T1000 (cell line): ENCODE results near the gene SLC37A3.
"Not testable (repeated sequence)": the region's sequence is repeated elsewhere in the genome, so short reads cannot be mapped to it uniquely, and the experiment has no call there.

Experiments used
- DNase-seq: peaks from one replicate; lab custom pipeline; 2025; ENCODE audit warnings: mixed read lengths; lab: John Stamatoyannopoulos, UW

The SLC37A3 gene

DNA sequence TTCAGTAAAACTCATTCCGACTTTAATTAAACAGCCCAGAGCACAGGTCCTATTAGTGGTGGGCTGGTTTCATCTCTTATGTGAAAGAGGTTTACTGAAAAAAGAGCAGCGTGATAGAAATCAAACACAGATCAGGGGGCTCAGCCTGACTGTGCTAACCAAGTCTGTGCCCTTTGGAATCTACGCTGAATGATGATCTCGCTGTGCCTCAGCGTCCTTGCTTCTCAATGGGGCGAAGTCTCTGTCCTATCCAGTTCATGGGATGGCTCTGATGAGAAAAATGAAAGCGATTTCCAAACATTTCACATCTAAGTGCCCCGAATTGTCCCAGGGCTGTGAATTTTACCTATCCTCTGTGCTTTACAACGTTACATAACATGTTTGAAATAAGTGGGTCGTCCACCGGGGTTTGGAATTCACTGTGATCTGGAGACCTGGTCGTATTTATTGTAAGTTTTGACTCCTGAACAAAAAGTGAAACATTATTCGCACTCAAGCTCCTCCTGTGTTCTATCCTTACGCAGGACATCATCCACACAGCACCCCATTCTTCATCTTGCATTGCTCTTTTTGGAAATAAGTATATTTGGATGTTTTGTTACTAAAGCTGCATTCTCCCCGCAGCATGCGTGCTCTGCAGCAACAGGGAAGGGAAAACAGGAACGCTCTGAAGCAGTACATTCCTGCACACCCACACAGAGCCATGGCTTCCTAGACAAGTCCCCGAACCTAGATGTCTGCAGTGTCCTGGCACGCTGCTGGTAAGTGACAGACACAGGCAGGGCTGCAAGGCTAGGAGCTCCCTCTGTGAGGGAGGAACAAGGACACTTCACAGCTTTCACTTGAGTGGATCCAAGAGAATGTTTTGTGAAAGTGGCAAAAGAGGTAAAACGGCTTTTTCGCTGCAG lies 83.5 kb downstream of the SLC37A3 start:
- no peak for DNase-seq

DNA sequence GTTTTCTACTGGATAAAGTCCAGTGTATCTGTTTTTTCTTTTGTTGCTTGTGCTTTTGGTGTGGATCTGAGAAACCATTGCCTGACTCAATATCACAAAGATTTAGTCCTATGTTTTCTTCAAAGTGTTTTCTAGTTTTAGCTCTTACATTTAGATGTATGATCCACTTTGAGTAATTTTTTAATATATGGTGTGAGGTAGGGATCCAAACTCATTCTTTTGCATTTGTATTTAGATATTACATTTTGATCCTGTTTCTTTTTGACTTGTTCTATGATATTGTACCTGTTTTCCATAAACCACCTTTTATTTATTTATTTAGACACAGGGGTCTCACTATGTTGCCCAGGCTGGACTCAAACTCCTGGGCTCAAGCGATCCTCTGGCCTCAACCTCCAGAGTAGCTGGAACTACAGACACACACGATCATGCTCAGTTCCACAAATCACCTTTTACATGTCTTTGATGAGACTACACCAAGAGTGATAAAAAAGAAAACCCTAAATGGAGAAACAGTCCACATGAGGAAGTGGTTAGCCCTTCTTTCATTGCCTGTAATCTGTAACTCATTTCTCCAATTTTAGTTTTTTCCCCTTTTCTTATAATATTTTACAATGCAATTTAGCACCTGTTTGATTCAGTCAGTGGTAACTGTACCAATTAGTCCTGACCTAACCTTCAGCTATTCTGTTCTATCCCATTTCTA lies 86.0 kb downstream of the SLC37A3 start:
- no peak for DNase-seq

DNA sequence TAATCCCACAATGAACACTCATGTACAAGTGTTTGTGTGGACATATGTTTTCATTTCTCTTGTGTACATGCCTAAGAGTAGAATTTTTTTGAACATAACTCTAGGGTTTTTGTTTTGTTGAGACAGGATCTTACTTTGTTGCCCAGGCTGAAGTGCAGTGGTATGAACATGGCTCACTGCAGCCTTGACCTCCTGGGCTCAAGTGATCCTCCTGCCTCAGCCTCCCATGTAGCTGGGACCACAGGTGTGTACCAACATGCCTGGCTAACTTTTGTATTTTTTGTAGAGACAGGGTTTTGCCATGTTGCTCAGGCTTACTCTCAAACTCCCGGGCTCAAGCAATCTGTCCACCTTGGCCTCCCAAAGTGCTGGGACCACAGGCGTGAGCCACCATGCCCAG lies 87.2 kb downstream of the SLC37A3 start:
- DNase-seq: not testable (repeated sequence)

DNA sequence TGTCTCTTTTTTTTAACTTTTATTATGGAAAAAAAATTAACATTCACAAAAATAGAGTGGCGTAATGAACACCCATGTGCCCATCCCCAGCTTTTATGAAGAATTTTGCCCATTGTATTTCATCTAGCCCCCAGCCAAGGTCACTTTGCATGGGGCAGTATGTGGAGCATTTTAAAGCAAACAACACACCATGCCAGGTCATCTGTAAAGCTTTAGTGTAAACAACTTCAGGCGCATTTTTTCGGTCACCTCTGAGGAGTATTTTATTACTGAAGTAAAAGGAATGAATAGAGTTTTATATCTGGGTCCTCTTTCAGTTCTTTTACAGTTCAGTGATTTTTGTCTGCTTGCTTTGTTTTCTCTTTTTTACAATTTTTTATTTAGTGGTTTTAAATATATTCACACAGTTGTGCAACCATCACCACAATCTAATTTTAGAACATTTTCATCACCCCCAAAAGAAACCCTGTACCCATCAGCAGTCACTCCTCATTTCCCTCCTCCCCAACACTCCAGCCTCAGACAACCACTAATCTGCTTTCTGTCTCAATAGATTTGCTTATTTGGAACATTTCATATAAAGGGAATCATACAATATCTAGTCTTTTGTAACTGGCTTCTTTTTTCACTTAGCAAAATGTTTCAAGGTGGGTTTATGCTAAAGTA lies 87.9 kb downstream of the SLC37A3 start:
- DNase-seq: no peak

DNA sequence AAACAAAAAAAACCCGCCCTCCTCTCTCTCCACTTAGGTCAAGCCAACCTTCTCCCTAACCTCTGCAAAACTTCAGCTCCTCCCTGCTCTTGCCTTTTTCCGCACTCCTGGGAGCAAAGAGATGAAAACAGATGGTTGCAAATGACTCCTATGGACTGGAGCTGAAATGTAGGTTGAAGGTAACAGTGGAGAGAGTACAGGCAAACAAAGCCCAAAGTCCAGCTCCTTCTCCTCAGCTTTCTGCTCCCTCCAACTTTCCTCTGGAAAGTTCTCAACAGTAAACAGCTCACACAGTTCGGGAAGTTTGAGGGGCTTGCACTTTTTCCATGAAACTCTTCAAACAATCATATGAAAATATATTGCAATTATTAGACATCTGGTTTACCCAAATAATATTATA lies 90.3 kb downstream of the SLC37A3 start:
- no peak for DNase-seq

DNA sequence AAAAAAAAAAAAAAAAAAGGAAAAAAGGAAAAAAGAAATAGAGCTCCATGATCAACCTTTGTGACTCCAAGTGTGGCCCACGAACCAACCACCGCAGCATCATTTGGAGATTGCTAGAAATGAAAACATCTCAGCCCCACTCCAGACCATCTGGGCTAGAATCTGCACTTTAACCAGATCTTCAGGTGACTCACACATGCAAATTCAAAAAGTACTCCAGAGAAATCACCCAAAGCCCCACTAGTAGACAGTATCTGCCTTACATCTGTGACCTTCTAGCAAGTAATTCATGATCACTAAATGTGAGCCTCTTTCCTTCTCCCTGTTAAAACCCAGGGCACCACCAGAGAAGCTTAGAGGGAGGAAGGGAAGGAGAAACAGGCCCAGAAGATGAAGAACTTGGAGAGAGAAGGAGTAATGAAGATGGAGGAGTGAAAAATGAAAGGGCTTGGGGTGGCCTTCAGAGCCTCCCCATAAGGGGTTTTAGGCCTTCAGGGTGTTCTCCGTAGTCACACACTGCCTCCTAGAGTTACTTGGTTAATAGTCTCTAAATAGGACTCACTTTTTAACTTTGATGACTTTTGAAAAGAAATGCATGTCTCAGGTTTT lies 94.0 kb downstream of the SLC37A3 start:
- no peak for DNase-seq

DNA sequence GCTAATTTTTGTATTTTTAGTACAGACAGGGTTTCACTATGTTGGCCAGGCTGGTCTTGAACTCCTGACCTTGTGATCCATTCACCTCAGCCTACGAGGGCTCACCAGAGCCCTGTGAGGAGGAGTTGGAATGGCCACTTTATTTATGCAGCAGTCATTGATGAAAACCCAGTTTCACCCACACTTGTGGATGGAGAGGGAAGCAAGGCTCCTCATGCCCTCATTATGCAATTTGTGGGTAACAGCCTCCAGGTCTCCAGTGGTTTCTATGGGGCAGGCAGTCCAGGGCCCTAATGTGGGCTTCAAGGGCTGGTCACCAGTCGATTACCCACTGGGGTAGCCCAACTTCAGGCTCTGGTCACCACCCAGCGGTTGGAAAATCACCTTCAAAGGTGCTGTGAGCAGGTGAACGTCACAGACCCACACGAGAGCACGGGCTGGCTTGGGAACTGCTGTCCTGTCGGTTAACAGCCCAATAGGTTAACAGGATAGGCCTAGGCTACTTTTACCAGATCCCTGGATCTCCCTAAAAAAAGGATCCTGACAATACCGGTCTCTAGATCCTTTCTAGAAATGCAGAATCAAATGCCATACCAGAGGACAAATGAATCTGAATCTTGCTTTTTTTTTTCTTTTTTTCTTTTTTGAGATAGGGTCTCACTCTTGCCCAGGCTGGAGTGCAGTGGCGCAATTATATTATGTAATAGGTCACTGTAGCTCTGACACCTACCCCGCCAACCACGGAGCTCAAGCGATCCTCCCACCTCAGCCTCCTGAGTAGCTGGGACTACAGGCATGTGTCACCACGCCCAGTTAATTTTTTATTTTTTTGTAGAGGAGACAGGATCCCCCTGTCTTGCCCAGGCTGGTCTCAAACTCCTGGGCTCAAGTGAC lies 97.8 kb downstream of the SLC37A3 start:
- DNase-seq: no peak

DNA sequence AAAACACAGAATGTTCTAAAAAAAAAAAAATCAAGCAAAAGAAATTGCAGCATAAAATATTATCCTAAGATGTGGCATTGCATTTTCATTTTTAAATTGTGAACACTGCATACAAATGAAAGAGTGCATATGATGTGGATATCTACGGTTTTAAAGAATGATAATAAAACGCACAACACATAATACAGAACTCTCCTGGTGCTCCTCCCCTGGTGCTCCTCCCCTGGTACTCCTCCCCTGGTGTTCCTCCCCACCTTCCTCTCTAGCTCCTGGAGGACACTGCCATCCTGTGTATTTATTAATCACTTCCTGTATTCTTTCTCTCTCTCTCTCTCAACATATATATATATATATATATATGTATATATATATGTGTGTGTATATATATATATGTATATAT lies 100.1 kb downstream of the SLC37A3 start:
- no peak for DNase-seq

DNA sequence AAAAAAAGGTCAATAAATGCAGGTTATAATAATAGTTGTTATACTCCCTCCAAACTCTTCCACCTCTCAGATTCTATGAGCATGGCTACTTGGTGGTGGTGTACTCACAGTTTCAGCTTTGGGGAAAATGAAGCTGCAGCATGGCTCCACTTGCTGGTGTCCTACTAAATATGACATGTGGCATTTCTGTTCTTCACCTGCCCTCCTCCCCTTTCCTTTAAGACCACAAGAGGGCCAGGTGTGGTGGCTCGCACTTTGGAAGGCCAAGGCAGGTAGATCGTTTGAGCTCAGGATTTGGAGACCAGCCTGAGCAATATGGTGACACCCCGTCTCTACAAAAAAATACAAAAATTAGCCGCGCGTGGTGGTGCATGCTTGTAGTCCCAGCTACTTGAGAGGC lies 101.1 kb downstream of the SLC37A3 start:
- no peak for DNase-seq

DNA sequence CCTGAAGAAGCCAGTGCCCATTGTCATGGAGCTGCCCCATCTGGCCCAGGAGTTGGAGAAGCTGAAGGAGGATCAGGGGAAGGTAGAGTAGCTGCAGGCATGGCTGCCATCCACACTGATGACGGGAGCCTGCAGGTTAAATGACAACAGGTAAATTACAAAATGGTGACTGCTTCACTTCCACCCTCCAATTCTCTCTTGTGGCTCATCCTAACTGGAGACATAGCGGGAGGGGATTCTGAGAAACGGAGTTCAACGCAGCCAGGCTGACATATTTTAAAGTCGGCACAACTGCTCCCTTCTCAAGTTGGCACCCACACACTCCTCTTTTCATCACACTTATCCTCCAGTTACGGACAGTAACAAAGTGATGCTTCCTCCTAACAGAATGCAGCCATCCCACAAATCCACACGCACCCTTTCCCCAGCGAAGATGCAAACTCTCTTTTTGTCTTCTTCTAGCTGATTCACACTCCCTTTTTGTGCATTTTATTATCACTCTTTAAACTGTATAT lies 103.0 kb downstream of the SLC37A3 start:
- DNase-seq: no peak

DNA sequence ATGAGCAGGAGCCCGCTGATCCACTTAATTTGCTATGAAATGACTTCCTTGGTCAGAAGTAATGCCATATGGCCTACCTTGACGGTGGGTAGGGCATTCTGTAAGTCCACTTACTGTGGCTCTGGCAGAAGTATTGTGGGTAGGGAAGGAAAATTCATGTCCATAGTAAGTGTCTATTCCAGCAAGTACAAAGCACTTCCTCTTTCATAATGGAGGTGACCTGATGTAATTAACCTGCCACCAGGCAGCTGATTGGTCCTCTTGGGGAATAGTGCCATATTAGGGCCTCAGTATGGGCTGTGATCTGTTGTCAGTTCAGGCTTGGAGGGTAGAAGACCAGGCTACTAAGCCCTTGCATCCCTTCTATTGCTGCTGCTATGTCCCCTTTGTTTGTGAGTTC lies 103.9 kb downstream of the SLC37A3 start:
- no peak for DNase-seq

DNA sequence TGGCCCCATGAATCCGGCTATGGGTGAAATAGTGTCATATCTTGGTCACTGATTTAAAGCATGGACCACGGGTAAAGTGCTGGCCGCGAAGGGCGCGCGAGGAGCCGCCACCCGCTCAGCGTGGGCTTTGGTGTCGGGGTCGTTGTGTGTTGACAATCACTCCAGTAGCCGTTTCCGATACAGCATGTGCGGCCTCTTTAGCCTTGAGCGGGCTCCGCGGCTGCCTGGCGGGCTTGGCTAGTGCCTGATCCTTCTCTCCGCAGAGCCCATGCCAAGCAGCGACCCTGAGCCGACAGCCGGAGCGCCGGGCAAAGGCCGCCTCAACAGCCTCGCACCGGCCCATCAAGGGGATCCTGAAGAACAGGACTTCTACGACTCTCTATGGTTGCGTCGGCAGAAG lies 105.9 kb downstream of the SLC37A3 start:
- DNase-seq: no peak

DNA sequence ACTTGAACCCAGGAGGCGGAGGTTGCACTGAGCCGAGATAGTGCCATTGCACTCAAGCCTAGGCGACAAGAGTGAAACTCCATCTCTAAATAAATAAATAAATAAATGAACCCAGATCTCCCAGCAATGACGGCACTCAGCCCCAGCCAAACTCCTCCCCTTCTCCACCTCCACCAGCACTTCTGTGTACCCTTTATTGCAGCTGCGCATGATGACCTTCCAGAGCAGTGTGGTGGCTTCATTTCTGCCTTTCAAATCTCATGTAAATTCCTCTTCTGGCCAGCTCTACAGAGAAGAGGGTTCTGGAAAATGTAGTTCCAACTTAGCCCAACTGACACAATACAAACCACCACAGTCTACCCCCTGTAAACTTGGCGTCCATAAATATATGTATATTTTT lies 108.5 kb downstream of the SLC37A3 start:
- no peak for DNase-seq

DNA sequence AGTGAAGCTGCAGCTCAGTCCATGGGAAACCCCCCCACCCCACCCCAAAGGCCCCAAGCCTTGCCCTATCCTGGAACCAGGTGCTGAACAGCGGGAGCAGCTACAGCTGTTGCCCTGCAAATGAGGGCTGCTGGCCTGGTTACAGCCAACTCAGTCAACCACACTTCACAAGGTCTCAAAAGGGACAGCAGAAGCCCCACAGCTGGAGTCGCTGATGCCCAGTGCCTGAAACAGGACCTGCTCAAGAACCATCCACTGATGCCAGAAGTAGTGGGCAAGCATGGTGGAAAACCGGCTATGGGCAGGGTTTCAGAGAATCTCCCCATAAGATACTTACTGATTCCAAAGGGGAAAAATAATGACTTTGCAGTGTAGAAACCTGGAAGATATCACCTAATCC lies 110.3 kb downstream of the SLC37A3 start:
- no peak for DNase-seq

DNA sequence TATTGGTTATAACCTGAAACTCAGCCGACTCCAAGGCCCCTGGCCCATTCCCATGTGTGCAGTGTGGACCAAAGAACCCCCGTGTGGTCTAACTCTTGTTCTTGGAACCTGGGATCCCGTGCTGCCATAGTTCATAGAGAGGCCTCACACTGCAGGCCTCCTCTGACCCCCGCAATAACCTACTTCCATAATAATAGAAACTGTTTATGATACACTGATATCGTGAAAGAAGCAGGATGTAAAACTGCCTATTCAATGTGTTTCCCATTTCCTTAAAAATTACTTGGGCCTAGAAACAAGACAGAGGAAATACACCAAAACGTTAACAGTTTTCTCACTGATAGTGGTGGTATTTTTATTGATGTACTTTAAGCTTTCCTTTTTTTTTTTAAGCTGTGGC lies 112.4 kb downstream of the SLC37A3 start:
- no peak for DNase-seq

DNA sequence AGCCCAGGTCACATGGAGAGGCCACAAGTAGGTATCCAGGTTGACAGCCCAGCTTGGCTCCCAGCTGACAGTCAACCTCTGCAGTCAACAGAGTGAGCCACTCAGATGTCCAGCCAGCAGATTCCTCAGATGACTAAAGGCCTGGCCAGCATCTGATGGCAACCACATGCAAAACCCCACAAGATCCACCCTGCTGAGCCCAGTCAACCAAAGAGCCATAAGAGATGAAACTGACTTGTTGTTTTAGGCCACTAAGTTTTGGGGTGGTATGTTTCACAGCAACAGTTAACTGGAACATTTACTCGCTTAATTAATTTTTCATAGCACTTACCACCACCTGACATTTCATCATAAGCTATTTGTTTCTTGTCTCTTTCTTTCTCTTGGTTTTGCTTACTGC lies 114.3 kb downstream of the SLC37A3 start:
- DNase-seq: no peak
